ENCODE data around the gene ARHGAP8. TPM values are rescaled to one million over a fixed set of nuclear protein-coding genes. Genes with fewer than 3 reads are reported as not detected.

Gene ARHGAP8
- total RNA-seq, 3 donors from 2014 or later = 25.0 to 74.6 (median 43.7) TPM

GRCh38 chr22:44869196-44869595, 116.8 kb downstream of the ARHGAP8 start:
- Histone ChIP-seq H3K36me3 (ENCODE audit: low read depth) (no peaks in the 10 kb centered on the region), H3K9me3 (peaks cover 5% of the 10 kb centered on the region), H3K4me3 (no peak overlapping the region), H3K4me1 (ENCODE audit: low read depth) (no peaks in the 10 kb centered on the region)
- intact Hi-C loops (cut with DNase I, micrococcal nuclease) = no loop called here
- ATAC-seq (no peak), DNase-seq (peak in 1 of 3 donors; percentile 24)
- TF ChIP-seq, protein P1, sequence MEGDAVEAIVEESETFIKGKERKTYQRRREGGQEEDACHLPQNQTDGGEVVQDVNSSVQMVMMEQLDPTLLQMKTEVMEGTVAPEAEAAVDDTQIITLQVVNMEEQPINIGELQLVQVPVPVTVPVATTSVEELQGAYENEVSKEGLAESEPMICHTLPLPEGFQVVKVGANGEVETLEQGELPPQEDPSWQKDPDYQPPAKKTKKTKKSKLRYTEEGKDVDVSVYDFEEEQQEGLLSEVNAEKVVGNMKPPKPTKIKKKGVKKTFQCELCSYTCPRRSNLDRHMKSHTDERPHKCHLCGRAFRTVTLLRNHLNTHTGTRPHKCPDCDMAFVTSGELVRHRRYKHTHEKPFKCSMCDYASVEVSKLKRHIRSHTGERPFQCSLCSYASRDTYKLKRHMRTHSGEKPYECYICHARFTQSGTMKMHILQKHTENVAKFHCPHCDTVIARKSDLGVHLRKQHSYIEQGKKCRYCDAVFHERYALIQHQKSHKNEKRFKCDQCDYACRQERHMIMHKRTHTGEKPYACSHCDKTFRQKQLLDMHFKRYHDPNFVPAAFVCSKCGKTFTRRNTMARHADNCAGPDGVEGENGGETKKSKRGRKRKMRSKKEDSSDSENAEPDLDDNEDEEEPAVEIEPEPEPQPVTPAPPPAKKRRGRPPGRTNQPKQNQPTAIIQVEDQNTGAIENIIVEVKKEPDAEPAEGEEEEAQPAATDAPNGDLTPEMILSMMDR (IDR thresholded peaks at IDR 0.05) = no peak

GRCh38 chr22:44870021-44870420, 117.6 kb downstream of the ARHGAP8 start:
- intact Hi-C loops (cut with DNase I, micrococcal nuclease) = no loop called here
- Histone ChIP-seq H3K4me3 (no peak overlapping the region), H3K9me3 (peaks cover 5% of the 10 kb centered on the region), H3K4me1 (ENCODE audit: low read depth) (no peaks in the 10 kb centered on the region), H3K36me3 (ENCODE audit: low read depth) (no peaks in the 10 kb centered on the region)
- ATAC-seq (no peak), DNase-seq (peak in 1 of 3 donors; percentile 25)
- TF ChIP-seq, protein P1 (IDR thresholded peaks at IDR 0.05) = no peak

DNA sequence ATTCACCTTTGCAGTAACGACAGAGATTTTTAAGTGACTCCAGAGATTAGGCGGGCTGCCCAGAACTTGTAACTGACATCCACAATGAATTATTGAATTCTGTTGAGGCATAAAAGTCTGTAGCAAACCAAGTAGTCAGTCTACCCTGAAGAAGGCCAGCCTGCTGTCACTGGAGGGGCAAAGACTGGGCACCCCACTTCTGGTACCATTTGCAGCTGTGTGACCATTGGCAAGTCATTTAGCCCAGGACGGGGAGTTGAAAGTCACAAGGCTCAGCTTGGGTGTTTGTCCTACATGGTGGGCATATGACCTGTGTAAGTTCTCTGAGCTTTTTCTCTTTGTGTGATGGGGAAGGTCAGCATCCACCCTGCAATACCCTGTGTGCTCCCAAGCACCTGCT, 119.4 kb downstream of the ARHGAP8 start:
- peaks cover 5% of the 10 kb centered on the region for H3K9me3 ChIP-seq
- no peaks in the 10 kb centered on the region for H3K4me1 ChIP-seq (ENCODE audit: low read depth)
- peak in 1 of 3 donors; percentile 2 for DNase-seq
- TF ChIP-seq, protein P1 (IDR thresholded peaks at IDR 0.05) = no peak
- no peak overlapping the region for H3K4me3 ChIP-seq
- H3K36me3 ChIP-seq (ENCODE audit: low read depth) = no peaks in the 10 kb centered on the region
- intact Hi-C loops (cut with DNase I, micrococcal nuclease) = no loop called here
- ATAC-seq = no peak

DNA sequence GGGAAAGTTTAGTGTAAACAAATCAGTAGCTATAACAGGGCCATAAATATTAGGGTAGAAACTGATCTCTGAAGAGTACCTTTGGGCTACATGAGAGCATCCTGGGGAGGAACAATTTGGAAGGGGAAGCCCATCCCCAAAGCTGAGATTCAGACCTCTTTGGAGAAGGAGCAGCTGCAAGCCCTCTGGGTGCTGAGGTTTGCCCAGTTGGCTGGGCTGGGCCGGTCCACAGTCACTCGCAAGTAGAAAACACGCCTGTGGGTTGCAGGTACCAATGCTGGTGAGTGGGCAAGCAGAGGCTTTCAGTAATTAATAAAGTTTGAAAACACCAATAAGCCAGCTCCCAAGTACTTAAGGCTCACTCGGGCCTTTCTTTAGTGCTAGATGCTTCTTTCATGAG, 124.5 kb downstream of the ARHGAP8 start:
- H3K9me3 ChIP-seq = peaks cover under 1% of the 10 kb centered on the region
- ATAC-seq (no peak), DNase-seq (no peak)
- H3K4me1 ChIP-seq (ENCODE audit: low read depth) = no peaks in the 10 kb centered on the region
- no peaks in the 10 kb centered on the region for H3K36me3 ChIP-seq (ENCODE audit: low read depth)
- intact Hi-C loops (cut with DNase I, micrococcal nuclease) = no loop called here
- no peak overlapping the region for H3K4me3 ChIP-seq
- TF ChIP-seq, protein P1 (IDR thresholded peaks at IDR 0.05) = no peak

DNA sequence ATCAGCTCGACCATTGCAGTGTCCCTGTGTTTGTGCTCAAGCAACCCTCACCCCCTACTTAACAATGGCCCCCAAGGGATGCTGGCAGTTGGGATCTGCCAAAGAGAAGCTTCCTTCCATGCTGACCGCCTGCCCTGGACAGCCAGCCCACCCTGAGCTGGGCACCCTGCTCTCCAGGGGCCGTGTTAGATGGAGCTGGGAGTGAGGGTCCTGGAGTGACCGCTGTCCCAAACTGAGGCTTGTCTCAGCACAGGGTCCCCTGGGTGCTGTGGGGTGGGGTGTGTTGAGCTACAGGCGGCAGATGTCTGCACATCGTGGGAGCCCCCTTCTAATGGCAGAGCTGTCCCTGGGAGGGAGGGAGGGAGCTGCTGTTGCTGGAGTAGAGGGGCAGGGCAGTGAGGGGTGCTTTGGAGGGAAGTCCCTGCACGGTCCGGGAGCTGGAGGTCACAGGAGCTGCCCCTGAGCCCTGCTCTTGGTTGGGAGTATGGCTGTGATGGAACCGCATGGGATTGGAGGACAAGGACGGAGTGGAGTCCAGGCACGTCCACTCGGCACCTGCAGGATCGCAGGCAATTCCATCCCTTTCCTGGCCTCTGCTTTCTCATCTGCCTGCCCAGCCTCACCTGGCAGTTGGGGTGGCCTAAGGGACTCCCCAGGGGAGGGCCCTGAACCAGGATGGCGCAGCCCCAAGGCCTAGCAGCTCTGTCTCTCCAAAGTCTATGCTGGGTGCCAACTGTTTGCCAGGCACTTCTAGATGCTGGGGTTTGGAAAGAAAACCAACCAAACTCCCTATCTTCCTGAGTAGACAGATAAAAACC, 126.3 kb downstream of the ARHGAP8 start:
- DNase-seq (no peak), ATAC-seq (no peak)
- H3K4me3 ChIP-seq = no peak overlapping the region
- H3K4me1 ChIP-seq (ENCODE audit: low read depth) = no peaks in the 10 kb centered on the region
- intact Hi-C loops (cut with DNase I, micrococcal nuclease) = no loop called here
- H3K36me3 ChIP-seq (ENCODE audit: low read depth) = no peaks in the 10 kb centered on the region
- TF ChIP-seq, protein P1 (IDR thresholded peaks at IDR 0.05) = no peak
- no peaks in the 10 kb centered on the region for H3K9me3 ChIP-seq
